K562 (cell line): Measurements from ENCODE around the gene NEB. TPM values are rescaled to one million over a fixed set of nuclear protein-coding genes. Genes with fewer than 3 reads are reported as not detected.
A peak's percentile ranks its signal among the peaks of the same experiment; 100 is the strongest.

Source experiments
- CTBP1 ChIP-seq: fragments of 450-650 bp; IDR thresholded peaks from 2 replicates; pipeline ENCODE4 v1.6.1; 2016; ENCODE audit warnings: borderline replicate concordance
- HSF4 ChIP-seq: fragments of 250-450 bp; sonication (Bioruptor Pico); IDR thresholded peaks from 2 replicates; pipeline ENCODE4 v2.1.2; 2022; ENCODE audit warnings: mild to moderate bottlenecking, moderate library complexity, borderline replicate concordance
- MYNN ChIP-seq, 2 experiments: sonication (generic); formaldehyde crosslinking in 1 of 2; IDR thresholded peaks; 2 replicates each; pipeline versions ENCODE4 v1.5.0 to v1.6.1; 2016 to 2020; ENCODE audit warnings: antibody characterized with exemption in 1 of 2, missing genetic modification reagents in 1 of 2
- NFRKB ChIP-seq: fragments of 450-650 bp; IDR thresholded peaks from 2 replicates; pipeline ENCODE4 v1.6.1; 2016; ENCODE audit warnings: low read depth
- RBFOX2 ChIP-seq: fragments of 200-400 bp; formaldehyde crosslinking; IDR thresholded peaks from 2 replicates; pipeline ENCODE4 v1.6.1; 2017; ENCODE audit warnings: low read depth, mild to moderate bottlenecking, low read length, moderate library complexity
- RBM34 ChIP-seq: fragments of 200-400 bp; formaldehyde crosslinking; IDR thresholded peaks from 2 replicates; pipeline ENCODE4 v1.6.1; 2018; ENCODE audit warnings: low read length, borderline replicate concordance; ENCODE audit not compliant: insufficient read depth
- U2AF2 ChIP-seq: fragments of 200-400 bp; formaldehyde crosslinking; optimal IDR thresholded peaks from 2 replicates; pipeline ENCODE3; 2017; ENCODE audit warnings: low read depth, mild to moderate bottlenecking, low read length
- ZBTB40 ChIP-seq, 2 experiments: fragments of 450-650 bp in 1 of 2; sonication (generic) in 1 of 2; formaldehyde crosslinking in 1 of 2; IDR thresholded peaks; 2 replicates each; pipeline versions ENCODE4 v1.7.1 to v1.9.0; 2016 to 2022; ENCODE audit warnings: inconsistent platforms in 1 of 2, mild to moderate bottlenecking in 1 of 2, missing genetic modification reagents in 1 of 2
- ZNF561 ChIP-seq: fragments of 450-650 bp; formaldehyde crosslinking; conservative IDR thresholded peaks from 2 replicates; pipeline ENCODE4 v1.4.0; 2020; ENCODE audit warnings: mild to moderate bottlenecking, moderate library complexity
- ZNF740 ChIP-seq, 3 experiments: fragments of 200-800 bp in 1 of 3; sonication (Bioruptor generic) in 1 of 3; sonication (generic) in 1 of 3; formaldehyde crosslinking in 1 of 3; IDR thresholded peaks; 2 replicates each; pipeline versions ENCODE4 v1.6.1 to v1.8.0; 2016 to 2022; ENCODE audit warnings: mild to moderate bottlenecking in 2 of 3, missing compliant biosample characterization in 2 of 3, missing genetic modification characterization in 2 of 3, missing genetic modification reagents in 1 of 3
- polyA plus RNA-seq, 8 experiments: library from polyadenylated mRNA; depleted of rRNA in 4 of 8; stranded (reverse) in 5 of 8; unstranded in 3 of 8; fragments of >200 nt; fragmentation: Nextera tagmentation in 2 of 8; fragmentation: Illumina TruSeq in 1 of 8; extraction: Ambion mirVana in 2 of 8; extraction: Trizol in 1 of 8; gene quantifications; 2 replicates each; pipeline versions ENCODE4 v1.2.1 to v1.2.3, GENCODE V29; 2011 to 2014; ENCODE audit warnings: inconsistent platforms in 1 of 8, missing spikeins in 1 of 8
- total RNA-seq, 7 experiments: library from RNA; depleted of rRNA in 6 of 7; stranded (reverse); fragments of >200 nt in 6 of 7; fragmentation: Illumina TruSeq in 2 of 7; extraction: Trizol in 2 of 7; gene quantifications; 2 replicates each; pipeline versions ENCODE4 v1.2.1 to v1.2.3, GENCODE V29; 2011 to 2021; ENCODE audit warnings: low replicate concordance in 1 of 7
- TF ChIP-seq, protein P1 (sequence below): fragments of 250-450 bp; sonication (Bioruptor Pico); IDR thresholded peaks from 2 replicates; pipeline ENCODE4 v1.8.0; 2022; ENCODE audit warnings: inconsistent platforms
- TF ChIP-seq, protein P2 (sequence below): fragments of 450-650 bp; formaldehyde crosslinking; IDR thresholded peaks from 2 replicates; pipeline ENCODE4 v1.4.0; 2020; ENCODE audit warnings: mild to moderate bottlenecking, mixed read lengths

NEB gene
- total and polyA plus RNA-seq, 9 of the 15 experiments (the other 6 are each of a cell fraction or from before 2014, with no cell fraction given), result 1.7 to 3.8 (median 2.9) TPM

DNA sequence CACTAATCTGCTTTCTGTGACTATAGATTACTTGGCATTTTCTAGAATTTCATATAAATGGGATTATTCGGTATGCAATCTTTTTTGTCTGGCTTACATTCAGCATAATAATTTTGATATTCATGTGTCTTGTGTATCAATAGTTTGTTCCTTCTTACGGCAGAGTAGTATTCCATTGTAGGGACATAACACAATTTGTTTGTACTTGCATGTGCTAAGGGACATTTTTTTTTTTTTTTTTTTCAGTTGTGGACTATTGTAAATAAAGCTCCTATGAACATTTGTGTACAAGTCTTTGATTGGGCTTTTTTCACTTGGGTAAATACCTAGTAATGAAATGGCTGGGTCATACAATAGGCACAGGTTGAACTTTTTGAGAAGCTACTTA lies 48.9 kb upstream of the NEB start (continued):
- TF ChIP-seq, protein P1, sequence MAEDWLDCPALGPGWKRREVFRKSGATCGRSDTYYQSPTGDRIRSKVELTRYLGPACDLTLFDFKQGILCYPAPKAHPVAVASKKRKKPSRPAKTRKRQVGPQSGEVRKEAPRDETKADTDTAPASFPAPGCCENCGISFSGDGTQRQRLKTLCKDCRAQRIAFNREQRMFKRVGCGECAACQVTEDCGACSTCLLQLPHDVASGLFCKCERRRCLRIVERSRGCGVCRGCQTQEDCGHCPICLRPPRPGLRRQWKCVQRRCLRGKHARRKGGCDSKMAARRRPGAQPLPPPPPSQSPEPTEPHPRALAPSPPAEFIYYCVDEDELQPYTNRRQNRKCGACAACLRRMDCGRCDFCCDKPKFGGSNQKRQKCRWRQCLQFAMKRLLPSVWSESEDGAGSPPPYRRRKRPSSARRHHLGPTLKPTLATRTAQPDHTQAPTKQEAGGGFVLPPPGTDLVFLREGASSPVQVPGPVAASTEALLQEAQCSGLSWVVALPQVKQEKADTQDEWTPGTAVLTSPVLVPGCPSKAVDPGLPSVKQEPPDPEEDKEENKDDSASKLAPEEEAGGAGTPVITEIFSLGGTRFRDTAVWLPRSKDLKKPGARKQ (CRISPR knock-in tag), result peak; percentile 65; the same call in 1 of the 2 replicates
- TF ChIP-seq ZNF740 (CRISPR knock-in tag; IDR thresholded peaks at IDR 0.05) (no peak), ZNF740 (tag; IDR thresholded peaks at IDR 0.05) (peak in 1 of 2 experiments; percentile 56; a peak in 1 of 4 replicates), ZNF561 (CRISPR knock-in tag) (no peak), U2AF2 (no peak), MYNN (IDR thresholded peaks at IDR 0.05) (no peak), MYNN (CRISPR knock-in tag; IDR thresholded peaks at IDR 0.05) (no peak), RBFOX2 (peak; percentile 22; the same call in 1 of the 2 replicates), RBM34 (no peak), CTBP1 (no peak), NFRKB (peak; percentile 22; the same call in 1 of the 2 replicates), ZBTB40 (IDR thresholded peaks at IDR 0.05) (peak; percentile 54; the same call in 1 of the 2 replicates), ZBTB40 (CRISPR knock-in tag; IDR thresholded peaks at IDR 0.05) (no peak), HSF4 (CRISPR knock-in tag) (peak; percentile 3; the same call in 1 of the 2 replicates)
- TF ChIP-seq, protein P2, sequence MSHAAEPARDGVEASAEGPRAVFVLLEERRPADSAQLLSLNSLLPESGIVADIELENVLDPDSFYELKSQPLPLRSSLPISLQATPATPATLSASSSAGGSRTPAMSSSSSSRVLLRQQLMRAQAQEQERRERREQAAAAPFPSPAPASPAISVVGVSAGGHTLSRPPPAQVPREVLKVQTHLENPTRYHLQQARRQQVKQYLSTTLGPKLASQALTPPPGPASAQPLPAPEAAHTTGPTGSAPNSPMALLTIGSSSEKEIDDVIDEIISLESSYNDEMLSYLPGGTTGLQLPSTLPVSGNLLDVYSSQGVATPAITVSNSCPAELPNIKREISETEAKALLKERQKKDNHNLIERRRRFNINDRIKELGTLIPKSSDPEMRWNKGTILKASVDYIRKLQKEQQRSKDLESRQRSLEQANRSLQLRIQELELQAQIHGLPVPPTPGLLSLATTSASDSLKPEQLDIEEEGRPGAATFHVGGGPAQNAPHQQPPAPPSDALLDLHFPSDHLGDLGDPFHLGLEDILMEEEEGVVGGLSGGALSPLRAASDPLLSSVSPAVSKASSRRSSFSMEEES (CRISPR knock-in tag), result no peak
